MV-4-11 (cell line): ENCODE measurements around the gene C19orf44.

ENCODE experiments used
- DNase-seq: peaks from one replicate; lab custom pipeline; 2025; lab: John Stamatoyannopoulos, UW

Gene C19orf44

DNA sequence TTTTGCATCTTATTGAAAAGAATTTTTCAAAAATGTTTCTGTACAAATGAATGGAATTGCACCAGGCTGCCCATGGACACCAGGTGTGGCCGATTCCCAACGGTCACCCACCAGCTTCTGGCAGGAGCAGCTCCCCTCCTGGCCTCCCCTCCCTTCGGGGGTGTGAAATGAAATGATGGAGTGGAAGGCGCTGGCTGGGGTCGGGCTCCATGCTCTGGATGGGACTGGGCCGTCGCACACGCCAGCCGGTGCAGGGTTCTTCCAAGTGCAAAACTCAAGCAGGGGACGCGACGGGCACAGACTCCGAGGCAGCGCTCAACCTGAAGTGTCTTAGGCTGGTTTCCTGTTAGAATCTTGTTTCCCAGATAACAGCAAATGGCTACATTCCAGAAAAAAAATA lies 21.9 kb downstream of the C19orf44 start:
- DNase-seq, result no peak

DNA sequence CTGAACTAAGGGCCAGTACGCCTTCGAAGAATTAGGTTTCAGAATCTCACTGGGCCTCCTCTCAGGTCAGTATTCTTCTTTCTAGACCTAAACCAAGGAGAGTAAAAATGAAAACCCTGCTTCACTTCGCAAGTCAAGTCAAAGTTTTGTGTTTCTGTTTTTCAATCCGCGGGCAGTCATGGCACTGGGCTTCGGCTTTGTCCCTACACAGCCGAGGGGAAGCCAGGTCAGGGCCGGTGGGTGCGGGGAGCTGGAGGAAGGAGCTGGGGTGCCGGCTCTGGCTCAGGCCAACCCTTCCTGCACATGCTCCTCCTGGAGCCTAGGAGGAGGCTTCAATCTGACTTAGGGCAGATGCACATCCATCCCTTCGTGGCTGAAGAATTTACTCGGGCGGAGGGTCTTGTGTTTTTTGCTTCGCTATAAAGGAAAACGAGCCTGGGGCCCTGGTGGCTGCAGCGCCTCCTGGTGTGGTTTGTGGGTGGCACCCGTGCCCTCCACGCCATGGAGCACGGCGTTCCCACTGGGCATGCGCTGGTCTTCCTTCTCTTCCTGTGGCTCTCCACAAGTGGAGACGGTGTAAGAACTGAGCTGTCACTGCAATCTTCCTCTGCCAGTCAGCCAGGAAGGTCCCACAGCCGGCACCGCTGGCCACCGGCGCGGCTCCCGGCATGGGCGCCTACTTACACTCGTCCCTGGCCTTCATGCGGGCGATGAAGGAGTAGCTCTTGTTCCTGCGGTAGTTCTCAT lies 22.5 kb downstream of the C19orf44 start:
- DNase-seq, result no peak

DNA sequence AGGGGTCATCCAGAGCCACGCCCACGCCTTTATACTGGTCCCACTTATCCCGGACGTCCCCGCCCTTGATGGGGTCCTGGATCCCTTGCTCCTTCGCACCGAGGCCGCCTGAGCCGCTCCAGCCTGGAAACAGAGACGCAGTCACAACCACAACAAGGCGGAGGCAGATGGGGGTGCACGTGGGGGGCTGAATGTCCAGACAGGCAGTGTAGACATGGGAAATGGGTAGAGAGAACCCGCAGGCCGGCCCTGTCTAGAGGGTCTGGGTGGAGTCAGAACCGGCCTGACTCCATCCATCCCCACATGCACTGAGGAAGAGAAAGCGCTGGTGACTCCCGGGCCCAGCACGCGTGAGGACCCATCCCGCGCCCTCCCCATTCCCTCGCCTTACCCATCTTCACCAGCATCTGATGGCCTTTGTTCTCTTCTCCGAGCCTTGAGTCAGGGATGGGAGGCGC lies 23.1 kb downstream of the C19orf44 start:
- no peak for DNase-seq

DNA sequence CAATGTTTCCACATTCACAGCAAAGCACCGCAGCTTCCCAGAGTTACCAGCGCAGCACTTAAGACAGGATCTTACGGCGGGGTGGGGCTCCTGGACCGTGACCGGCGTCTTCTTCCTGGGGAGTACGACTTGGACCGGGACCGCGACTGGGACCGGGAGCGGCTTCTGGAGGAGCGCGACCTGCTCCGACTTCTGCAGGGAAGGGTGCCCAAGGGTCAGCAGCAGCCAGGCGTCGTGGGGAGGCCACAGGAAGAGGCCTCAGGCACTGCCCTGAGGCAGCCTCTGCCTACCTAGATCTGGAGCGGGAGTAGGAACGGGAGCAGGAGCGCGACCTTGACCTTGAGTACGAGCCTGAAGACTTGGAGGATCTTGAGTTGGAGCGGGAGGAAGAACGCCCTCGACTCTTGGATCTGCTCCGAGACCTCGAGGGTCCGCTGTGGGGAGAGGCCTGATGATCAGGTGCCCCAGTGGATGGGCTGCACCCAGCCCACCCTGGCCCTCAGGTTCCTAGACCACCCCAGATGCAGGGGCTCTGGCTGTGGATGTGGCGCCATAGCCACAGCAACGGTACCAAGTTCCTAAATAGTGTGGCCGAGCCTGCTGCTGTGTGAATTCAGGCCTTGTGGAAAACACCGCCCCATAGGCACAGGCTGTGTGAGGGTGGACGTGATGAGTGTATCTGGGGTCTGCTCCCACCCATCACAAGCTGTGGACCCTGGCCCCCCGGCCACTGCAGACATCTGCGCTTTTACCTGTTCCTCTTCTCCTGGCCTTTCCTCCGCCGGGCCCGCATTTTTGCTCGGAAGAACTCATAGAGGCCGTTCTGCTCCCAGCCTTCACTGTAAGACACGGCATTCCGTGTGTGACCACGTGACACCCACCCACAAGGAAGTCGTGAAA lies 24.1 kb downstream of the C19orf44 start:
- no peak for DNase-seq

DNA sequence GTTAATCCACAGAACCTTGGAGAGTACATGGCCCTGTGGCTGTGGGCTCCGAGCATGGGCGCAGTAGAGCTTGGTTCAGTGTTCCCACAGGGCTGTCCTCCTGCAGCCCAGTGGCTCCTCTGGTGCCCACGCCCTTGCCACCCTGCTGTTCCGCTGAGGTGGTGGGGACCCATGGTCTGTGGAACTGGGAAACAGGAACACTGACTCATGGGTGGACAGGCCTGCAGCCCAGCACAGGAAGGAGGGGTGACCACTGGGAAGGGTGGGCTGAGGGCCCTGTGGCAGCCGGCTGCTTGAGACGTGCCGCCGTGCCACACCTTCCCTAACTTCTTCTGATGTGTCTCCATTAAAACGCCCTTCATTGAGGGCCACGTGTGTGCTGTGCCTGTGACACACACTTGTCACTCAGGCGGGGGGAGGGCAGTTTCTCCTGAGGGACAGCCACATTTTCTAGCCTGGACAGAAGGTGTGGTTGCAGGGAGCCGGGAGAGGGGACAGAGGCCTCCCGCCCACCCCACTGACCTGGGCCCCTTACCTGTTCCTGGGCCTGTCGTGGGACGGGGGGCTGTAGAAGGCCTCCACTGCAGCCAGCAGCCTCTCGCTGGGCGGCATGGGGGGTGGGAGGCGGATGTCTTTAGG lies 24.9 kb downstream of the C19orf44 start:
- DNase-seq, result no peak

DNA sequence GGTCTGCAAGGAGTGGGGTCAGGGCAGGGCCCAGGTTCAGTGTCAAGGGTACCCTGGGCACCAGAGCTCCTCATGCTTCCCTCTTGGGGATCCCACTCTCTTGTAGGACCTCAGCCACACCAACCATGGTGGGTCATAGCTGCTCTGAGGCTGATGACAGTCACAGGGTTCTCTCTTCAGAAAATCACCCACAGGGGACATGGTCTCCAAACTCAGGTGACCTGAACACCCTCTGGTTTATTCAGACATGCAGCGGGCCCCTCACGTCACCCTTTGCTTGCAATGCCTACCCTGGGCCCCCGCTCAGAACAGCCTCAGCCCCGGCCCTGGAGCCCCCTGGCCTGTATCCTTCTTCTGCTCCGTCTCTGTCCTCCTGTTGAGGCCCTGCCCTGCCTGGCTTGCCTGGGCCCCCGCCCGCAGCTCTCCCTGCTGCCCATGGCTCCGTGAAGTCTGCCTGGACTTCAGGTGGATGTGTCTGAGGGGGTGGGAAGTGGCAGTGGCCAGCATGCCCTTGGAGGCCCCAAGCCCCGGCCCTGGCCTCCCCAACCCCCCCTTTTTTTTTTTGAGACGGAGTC lies 25.6 kb downstream of the C19orf44 start:
- no peak for DNase-seq

DNA sequence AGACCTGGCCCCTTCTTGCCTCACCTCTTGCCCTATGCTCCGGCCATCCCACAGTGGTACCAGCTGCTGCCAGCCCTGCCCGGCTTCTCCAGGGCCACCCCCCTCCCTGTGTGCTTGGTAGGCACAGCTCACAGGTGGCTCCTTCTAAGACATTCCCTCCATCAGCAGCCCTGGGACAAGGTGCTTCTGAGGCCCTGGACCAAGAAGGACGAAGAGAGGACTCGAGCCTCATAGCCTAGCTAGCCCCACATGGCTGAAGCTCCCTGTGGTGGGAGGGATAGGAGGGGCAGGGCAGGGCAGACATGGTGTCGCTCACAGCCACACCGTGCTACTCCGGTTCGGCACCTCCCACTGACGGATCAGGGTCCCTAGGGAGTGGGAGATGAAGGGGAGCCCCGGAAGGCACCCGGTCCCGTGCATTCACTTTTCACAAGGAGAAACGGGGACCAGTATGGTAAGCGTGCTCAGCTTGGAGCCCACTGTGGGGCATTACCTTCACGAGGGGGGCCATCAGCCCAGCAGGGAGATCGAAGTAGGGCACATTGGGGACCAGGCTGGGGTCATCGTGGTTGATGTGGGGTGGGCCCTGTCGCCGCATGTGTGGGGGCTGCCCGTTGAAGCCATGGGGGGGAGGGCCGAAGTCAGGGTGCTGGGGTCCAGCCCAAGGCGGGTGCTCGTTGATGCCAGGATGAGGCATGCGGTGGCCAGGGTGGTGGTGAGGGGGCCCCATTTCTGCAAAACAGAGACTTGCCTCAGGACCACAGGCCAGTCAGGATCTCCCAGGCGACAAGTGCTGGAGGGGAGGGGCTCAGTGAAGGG lies 26.6 kb downstream of the C19orf44 start:
- no peak for DNase-seq

DNA sequence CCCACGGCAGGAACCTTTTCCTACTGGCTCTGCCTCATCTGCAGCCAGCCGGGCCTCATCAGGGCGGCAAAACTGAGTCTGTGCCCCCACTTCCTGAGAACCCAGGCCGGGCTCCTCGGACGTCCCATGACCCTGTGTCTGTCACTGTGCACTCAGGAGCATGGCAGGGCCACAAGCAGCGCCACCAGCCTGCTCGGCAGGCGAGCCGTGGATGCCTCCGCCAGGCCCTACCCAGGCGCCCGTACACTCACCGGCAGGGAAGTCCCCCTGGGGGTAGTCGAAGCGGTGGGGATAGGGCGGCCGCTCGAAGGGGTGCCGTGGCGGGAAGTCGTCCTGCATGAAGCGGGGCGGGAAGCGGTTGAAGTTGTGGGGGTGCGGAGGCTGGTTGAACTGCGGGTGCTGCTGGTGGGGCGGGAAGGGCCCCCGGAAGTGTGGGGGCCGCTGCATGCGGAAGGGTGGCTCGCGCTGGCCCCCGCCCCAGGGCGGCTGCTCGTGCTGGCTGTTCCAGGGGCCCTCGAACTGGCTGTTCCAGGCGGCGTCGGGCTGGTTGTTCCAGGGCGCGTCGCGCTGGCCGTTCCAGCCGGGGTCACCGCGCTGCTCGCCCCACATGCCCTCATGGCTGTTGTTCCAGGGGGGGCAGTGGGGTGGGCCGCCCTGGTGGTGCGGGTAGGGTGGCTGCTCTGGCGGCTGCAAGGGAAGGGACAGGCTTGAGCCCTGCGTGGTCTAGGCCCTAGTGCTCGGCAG lies 29.0 kb downstream of the C19orf44 start:
- no peak for DNase-seq

DNA sequence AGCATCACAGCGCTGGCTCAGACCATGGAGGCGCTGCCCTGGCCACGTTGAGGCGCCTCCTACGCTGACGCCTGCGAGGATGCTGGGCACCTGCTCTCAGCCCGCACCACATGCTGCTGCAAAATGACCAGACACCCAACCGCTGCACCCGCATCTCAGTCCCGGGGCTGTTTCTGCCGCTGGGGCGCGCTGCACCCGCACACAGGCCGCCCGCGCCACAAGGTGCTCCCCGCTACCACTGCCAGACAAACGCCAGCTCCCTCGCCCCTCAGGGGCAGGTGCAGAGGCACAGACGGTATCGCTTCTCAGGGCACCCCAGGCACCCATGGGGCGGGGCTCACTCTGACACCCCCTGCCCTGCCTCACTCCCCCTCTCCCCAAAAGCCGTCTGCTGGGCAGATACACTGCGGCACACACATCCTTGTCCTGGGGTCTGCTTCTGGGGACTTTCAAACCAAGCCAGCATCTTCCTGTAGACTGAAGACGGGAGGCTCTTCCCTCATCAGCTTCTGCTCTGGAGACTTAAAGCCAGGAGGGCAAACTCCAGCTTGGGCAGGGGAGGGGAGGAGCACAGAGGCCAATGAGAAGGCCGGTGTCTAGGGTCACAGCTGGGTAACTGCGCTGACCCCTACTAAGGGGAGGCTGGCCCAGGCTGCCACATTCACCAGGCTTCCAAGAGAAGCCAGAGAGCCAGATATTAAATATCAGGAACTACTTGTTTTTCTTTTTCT lies 29.7 kb downstream of the C19orf44 start:
- no peak for DNase-seq

DNA sequence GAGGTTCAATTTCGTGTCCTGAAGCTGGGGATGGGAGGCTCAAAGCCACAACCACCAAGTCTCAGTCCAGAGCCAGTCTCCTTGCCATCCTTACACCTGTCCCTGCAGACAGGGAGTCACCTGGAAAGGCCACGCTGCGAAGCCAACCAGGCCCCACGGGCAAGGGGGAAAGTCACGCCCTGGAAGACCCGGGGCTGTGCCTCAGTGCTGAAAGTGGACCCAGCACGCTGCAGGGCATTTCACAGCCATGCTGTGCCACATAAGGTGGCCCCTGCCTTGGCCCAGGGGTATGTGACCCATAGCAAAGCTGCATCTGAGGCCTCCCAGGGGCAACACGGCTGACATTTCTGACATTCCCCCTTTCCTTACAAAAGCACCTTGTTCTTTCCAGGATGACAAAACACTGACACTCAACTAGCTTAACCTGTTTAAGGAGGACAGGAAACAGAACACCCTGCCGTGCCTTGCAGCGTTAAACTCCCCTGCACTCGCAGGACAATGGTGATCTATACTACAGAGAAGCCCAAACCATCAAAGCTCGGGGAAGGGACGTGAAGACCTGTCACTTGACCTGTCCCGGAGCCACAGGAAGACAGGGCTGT lies 31.2 kb downstream of the C19orf44 start:
- no peak for DNase-seq

DNA sequence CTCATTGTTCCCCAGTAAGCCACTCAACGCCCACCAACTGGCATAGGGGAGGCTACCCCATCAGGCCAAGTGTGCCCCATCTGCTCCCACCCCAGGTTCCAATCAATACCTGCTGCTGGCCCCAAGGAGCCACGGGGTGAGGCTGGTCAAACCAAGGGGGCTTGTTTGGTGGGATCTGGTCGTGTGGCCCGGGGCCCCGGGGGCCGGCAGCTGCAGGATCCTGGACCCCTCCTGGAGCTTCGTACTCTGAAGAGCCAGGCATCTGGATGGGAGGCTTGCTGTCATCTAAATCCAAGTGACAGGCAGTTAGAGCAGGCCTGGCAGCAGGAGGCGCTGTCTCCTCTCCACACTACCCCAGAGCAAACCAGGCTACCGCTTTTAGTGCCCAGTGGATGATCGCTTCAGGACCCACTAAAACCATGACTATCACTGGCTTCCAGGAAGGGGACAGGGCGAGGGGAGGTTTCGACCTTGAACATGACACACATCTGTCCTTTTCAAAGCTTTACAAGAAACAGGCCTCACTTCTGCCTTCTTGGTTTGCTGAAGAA lies 31.9 kb downstream of the C19orf44 start:
- peak; percentile 26 for DNase-seq

DNA sequence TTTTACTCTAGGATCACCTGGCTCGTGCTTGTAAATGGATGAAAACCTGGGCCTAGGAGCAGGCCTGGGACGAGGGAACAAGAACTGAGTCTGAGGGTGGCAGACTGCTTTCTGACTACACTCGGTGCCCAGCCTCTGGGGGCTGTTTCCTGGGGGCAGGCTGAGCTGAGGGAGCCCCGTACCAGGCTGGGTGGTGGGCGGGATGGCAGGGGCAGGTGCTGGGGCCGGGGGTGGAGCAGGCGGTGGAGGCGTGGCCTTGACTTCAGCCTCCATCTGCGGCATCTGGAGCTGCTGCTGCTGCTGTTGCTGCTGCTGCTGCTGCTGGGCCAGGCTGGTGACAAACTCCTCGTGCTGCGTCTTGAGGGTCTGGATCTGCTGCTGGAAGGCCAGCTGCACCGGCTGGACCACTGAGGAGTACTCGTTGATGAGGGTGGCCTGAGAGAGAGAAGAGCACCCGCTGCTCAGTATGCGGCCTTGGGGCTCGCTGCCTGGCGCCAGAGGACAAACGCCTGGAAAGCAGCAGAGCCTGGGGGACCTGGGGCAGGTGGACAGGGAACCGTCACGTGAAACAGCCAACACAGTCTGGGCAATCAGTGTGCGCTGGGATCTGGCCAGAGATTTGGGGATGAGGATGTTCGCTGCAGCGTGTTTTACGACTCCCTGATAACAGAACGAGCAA lies 33.4 kb downstream of the C19orf44 start:
- DNase-seq, result no peak

DNA sequence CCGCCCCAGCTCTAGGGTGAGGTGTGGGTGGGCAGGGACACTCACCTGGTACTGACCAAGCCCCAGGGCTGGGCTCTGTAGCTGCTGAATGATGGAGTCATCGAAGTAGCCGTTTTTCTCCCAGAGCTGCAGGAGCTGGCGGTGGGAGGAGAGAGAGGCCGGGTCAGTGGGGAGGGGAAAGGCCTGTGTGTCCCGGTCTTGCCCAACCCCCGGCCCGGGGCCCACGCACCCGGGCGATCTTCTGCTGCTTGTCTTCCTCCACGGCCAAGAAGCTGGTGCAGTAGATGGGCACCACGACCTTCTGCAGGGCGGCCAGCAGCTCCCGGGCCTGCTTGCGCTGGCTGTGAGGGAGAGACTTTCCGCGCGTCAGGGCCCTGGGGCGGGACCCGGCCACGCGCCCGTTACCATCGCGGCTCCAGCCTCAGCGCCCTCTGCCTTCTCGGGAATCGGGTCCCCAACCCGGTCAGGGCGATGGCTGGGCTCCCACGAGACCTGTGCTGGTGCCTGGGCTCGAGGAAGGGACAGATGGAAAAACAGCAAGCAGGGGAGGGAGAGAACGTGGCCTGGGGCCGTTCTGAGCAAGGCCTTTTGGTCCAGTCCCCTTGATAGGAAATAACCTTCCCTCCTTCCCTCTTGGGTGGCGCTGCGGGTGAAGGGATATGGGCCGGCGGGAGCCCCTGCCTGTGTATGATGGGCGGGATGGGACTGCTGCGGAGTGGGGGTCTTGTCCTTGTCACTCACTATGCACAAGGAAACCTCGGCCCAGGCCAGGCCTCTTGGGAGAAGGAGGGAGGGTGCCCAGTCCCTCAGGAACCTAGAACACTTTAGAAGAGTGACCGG lies 34.6 kb downstream of the C19orf44 start:
- DNase-seq, result no peak

DNA sequence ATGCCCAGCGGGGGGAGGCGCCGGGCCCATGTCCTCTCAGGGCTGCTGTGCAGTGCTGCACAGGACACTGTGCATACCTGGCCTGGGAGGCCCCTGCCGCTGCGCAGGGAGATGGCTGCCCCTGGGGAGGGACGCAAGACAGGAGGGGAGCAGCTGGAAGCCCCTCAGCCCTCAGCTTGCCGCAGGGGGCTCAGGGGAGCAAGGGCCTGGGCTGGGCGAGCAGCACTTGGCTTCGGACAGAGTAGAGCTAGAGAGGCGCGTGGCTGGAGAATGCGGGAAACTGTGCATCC lies 35.1 kb downstream of the C19orf44 start:
- DNase-seq, result no peak

DNA sequence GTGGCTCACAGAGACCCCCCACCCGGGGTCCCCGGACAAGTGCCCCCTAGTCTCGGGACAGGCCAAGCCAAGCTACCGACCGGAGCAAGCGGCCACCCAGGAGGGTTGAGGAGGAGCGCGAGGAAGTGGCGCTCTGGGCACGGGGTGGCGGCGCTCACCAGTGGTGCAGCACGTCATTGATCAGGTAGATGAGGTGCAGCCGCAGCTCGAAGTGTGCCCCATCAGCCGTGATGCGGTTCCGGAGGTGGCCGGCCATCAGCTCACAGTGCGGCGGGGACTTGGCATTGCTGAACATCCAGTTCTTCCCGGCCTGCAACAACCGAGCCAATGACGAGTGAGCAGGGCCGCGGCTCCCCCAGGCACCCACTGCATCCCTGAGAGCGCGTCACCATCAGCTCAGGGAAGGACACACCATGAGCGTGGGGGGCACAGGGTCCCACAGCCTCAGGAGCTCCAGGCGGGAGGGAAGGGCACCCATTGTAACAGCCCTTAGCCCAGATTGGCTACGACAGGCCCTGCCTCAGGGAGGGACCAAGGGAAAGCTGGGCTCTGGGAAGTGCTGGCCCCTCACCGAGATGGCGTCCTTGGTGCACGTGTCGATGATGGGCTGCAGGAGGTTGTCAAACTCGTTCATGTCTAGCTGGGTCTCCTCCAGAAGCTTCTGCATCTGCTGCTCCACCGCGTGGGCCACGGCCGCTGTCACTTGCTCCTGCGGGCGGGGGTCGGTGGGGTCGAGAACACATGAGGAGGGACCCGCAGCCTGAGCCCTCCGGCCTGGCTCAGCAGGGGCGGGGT lies 36.4 kb downstream of the C19orf44 start:
- no peak for DNase-seq

DNA sequence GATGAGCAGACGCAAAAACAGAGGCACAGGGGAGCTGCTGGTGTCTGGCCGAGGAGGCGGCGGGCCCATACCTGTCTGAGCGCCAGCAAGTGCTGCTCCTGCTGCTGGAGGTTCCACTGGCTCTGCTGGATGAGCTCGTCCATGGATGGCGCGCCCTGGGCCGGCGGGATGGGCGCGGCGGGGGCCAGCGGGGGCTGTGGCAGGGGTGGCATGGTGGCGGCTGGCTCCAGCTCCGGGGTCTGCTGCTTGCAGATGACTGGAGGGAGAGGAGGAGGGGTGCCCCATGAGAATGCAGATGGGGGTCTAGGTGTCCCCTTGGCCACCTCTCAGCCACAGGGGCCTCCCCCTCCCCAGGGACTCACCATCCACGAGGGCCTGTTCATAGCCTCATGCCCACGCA lies 39.2 kb downstream of the C19orf44 start:
- DNase-seq, result no peak

DNA sequence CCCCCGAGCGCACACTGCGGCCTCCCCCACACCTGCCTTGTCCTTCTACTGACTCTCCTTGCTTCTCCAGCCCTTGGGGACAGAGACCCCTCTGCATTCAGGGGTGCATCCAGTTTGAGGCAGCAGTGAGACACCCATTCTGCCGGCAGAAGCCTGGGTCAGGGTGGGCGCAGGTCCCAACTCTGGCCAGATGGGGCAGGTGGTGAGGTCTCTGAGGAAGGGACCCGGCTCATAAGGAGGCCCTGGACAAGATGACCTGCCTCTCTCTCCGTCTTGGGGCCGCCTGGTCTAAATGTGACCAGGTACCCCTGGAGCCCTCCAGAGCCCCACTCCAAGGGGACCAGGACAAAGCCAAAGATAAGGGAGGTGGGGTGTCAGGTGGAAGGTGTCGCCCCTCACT lies 39.9 kb downstream of the C19orf44 start:
- DNase-seq, result no peak
